Ovary (tissue), 3 donors: ENCODE data around the gene VWA2.

Experiments
- CTCF ChIP-seq, 3 donors: fragments of 450-650 bp in 2 of 3; fragments of 200-600 bp in 1 of 3; IDR thresholded peaks; one replicate each; pipeline versions ENCODE4 v1.5.1 to v1.8.0; 2016 to 2022; ENCODE audit warnings: antibody characterized with exemption in 3 of 3, mild to moderate bottlenecking in 1 of 3
- EP300 ChIP-seq: sonication (generic); formaldehyde crosslinking; IDR thresholded peaks from one replicate; pipeline ENCODE4 v1.6.1; 2017; ENCODE audit warnings: antibody characterized with exemption
- donor health status: DM: no; HTN: no; CAD: no.

GRCh38 chr10:114307731-114308130 is 68.7 kb downstream of the VWA2 start:
- TF ChIP-seq CTCF (IDR thresholded peaks at IDR 0.05), result no peak
- TF ChIP-seq EP300, result no peak
